ENCODE results near the gene USPL1. TPM values are rescaled to one million over a fixed set of nuclear protein-coding genes. Genes with fewer than 3 reads are reported as not detected.
"Not testable (repeated sequence)": the region's sequence is repeated elsewhere in the genome, so short reads cannot be mapped to it uniquely, and the experiment has no call there.

The USPL1 gene
- total RNA-seq, 1 experiment from 2014 or later, result 20.1 TPM

- DNase-seq (ENCODE audit: low read depth), result peak; percentile 37
Observed at GRCh38 chr13:30615866-30616541, 1.7 kb upstream of the USPL1 start.

DNA sequence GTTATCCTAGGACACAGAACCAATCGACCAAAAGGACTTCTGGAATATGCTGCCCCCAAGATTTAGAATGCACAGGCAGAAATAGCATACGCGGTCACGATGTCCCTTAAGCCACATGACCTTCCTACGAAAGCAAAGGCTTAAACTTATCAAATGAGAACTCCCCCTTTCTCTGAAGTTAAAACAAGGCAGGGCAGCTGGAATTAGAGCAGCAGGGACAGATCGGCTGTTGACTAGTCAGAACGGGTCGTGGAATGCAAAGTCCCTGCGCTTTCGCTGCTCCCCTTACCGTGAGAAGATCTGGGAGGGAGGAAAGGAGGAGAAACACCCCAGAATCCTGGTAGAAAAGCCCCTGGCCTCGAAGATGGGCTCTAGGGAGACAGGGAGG is 799 bp upstream of the USPL1 start:
- peak; percentile 89 for DNase-seq (ENCODE audit: low read depth)

DNA sequence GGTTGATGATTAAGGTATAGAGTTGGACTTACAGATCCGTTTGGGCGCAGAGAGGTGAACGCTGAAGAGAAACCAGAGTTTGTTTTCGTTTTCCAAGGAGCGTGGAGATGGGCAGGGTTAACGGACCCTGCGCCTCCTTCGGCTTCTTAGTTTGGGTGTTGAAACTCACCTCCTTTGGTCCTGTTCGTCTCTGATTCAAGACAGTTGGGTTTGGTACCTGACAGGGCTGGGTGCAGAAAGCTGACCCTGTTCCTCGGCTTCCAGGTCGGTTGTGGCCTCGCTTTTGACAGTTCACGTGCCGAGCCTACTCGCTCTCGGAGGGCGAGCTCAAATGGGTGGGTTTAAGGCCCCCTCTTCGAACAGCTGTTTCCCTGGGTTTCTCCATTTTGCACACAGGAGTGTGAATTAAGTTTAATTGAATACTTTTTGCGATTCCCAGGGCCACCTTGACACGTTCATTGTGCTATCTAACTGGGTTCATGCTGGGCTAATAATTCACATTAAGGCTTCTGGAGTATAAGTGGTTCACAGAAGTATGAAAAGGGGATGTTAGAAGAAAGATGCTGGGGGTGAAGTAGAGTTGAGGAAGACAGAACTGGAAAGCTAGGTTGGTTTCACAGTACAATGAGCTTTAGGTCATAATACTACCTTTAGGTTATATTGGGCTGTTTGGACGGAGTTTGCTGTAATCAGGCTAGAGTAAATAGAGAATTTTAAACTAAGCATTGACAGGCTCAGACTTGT is 638 bp downstream of the USPL1 start:
- no peak for DNase-seq (ENCODE audit: low read depth)

DNA sequence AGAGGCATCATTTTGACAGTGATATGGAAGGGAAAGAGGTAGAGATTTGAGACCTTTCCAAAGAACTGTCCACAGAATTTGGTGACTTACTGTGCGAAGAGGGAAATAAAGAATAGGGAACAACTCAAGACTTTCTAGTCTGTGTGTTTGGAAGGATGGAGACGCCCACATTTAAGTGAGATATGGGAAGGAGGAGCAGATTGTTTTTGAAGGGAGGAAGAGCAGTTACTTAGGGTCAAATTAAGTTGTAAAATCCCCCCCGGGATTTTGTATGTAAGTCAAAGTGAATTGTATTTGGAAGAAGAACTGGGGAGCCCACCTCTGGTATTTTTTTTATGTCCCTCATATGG is 1.2 kb downstream of the USPL1 start:
- no peak for DNase-seq (ENCODE audit: low read depth)

- DNase-seq (ENCODE audit: low read depth), result no peak
Observed at GRCh38 chr13:30619731-30620130, 2.0 kb downstream of the USPL1 start.

- no peak for DNase-seq (ENCODE audit: low read depth)
Observed at GRCh38 chr13:30620941-30621340, 3.2 kb downstream of the USPL1 start.

DNA sequence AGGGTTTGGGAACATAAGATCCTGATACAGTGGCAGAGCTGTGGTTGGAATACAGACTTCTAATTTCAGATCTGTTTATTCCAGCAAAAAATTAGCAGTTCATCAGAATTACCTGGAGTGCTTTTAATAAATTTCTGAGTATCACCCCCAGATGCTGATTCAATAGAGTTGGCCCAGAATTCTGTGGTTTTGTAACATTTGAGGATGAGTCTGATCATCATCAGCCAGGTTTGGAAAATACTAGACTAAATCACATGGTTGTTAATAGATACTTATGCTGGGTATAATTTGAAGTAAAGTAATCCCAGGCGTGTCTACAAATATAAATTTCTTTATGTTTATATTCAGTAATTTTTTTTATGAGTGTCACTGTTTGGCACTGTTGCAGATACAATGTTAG is 4.8 kb downstream of the USPL1 start:
- DNase-seq (ENCODE audit: low read depth), result no peak

GRCh38 chr13:30623392-30623791 is 5.7 kb downstream of the USPL1 start:
- DNase-seq (ENCODE audit: low read depth), result no peak

DNA sequence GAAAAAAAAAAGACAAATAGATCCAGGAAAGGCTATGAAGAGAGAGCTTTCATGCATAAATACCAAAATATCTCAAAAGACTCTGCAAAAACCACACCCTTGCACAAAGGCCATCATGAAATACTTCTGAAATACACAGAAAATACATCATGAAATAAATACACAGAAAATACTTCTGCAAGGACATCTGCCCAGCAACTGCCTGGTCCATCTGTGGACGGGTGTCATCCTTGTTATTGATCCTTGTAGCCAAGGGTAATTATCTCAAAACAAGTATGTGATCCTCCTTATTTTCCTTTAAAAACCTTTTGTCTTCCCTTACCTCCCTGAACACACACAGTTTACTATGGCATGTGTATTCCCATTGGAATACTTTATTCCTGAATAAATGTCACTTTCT is 6.9 kb downstream of the USPL1 start:
- no peak for DNase-seq (ENCODE audit: low read depth)

DNA sequence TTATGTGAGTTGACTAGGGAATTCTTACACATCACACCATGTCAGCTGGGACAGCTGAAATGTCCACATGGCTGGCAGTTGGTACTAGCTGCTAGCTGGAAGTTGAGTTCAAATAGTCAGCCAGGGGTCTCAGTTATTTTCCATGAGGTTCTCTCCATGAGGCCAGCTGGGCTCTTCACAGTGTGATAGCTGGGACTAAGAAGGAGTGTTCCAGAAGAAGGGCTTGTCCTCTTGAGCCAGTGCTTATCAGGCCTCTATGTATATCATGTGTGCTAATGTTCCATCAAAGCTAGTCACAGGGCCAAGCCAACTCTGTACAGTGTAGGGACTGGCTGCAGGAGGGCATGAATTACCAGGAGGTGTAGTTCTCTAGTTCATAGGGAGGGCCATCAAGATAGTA is 11.8 kb downstream of the USPL1 start:
- DNase-seq (ENCODE audit: low read depth), result no peak

DNA sequence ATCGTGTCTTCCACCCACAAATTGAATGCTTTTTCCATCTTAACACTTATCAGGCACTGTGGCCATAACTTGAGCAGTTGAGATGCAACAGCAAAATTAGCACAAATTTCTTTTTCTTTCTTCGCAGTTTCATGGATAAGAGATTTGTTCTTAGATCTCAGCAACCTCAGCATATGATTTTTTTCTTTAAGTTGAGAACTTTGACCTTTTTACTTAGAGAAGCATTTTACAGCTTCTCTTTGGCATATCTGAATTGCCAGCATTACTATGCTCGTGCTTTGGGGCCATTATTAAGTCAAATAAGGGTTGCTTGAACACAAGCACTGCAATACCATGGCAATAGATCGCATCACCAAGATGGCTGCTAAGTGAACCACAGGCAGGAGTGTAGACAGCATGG is 16.1 kb downstream of the USPL1 start:
- no peak for DNase-seq (ENCODE audit: low read depth)

- no peak for DNase-seq (ENCODE audit: low read depth)
Observed at GRCh38 chr13:30634838-30635237, 17.1 kb downstream of the USPL1 start.

- no peak for DNase-seq (ENCODE audit: low read depth)
Observed at GRCh38 chr13:30638301-30638700, 20.6 kb downstream of the USPL1 start.

GRCh38 chr13:30639671-30640070 is 22.0 kb downstream of the USPL1 start:
- no peak for DNase-seq (ENCODE audit: low read depth)

DNA sequence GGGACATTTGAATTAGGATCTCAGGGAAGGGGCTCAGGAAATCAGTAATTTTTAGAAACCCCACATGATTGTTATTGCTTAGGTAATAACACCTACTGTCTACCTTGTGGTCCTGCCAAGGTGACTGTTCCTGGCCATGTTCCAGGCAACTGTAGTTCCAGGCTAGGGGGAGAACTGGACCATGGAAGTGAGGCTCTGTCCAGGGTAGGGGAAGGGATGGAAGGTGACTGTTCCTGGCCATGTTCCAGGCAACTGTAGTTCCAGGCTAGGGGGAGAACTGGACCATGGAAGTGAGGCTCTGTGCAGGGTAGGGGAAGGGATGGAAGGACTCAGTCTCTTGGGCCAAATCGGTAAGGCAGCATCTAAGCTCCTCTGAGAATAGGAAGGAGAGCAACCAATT is 23.5 kb downstream of the USPL1 start:
- DNase-seq (ENCODE audit: low read depth), result not testable (repeated sequence)

DNA sequence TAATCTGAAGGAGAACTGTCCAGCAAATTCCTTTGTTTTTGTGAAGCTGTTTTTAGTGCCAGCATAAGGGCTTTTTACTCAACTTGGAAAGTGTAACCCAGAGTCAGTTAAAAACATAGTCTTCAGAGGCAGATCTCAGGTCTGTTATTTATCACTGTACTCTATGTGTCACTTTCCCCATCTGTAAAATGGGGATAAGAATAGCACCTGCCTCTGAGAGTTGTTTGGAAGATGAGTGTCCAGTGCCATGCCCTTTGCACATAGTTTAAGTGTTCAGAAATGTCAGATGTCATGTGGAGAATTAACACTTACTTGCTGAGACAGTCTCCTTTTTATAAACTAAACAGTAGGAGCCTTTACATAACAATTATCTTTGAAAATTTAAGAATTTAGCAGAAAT is 27.9 kb downstream of the USPL1 start:
- no peak for DNase-seq (ENCODE audit: low read depth)

- no peak for DNase-seq (ENCODE audit: low read depth)
Observed at GRCh38 chr13:30647420-30647819, 29.7 kb downstream of the USPL1 start.

DNA sequence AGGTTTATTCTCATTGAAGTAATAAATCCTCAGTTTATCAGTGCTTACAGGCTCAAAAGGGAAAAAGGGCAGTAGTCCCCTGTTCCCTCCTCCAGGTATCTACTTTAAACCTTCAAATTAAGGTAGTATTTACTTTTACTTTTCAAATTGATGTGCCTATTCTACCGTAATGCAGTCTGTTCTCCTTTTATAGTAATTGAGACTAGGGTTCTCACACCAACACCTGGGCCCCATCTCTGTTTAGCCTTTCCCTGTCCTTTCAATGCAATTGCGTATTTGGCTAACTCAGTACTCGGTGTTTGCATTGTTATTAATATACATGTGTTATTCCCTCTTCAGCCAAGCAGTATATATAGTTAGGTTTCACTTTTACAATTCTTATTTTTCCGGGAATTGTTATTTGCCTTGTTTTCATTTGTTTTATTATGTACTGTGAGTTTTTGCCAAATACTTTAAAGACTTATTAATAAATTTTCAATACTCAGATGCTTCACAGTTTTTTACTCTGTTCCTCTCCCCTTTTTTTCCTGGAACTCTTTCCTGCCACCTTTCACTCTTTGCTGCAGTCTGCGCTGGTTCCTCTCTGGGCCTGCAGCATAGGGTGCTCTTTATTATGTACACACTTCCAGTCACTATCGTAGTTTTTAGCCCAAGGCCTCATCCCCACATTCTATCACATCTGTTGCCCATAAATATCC is 30.3 kb downstream of the USPL1 start:
- no peak for DNase-seq (ENCODE audit: low read depth)

GRCh38 chr13:30648522-30649012 is 30.8 kb downstream of the USPL1 start:
- DNase-seq (ENCODE audit: low read depth), result no peak

DNA sequence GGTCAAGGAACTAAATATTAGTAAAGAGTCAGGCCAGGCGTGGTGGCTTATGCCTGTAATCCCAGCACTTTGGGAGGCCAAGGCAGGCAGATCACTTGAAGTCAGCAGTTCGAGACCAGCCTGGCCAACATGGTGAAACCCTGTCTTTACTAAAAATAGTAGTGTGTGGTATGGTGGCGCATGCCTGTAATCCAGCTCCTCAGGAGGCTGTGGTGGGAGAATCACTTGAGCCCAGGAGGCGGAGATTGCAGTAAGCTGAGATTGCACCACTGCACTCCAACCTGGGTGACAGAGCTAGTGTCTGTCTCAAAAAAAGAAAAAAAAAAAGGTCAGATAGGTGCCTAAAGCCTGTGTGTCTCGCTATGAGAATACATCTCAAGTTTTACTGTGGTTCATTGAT is 33.9 kb downstream of the USPL1 start:
- not testable (repeated sequence) for DNase-seq (ENCODE audit: low read depth)

GRCh38 chr13:30652746-30653386 is 35.1 kb downstream of the USPL1 start:
- no peak for DNase-seq (ENCODE audit: low read depth)

GRCh38 chr13:30654430-30654829 is 36.7 kb downstream of the USPL1 start:
- DNase-seq (ENCODE audit: low read depth), result no peak

Data from RPMI7951 (cell line).